Uterus (tissue), 2 donors: ENCODE results near the gene GATB.

Source experiments
- POLR2A ChIP-seq, 2 donors: fragments of 450-650 bp; IDR thresholded peaks; one replicate each; pipeline ENCODE4 v1.6.1; 2016; ENCODE audit warnings: antibody characterized with exemption in 2 of 2, mild to moderate bottlenecking in 1 of 2, moderate library complexity in 1 of 2
- TF ChIP-seq, protein P1 (sequence below), 4 experiments: fragments of 200-600 bp in 2 of 4; fragments of 450-650 bp in 2 of 4; sonication (generic) in 2 of 4; IDR thresholded peaks; one replicate each; pipeline ENCODE4 v1.5.1; 2016 to 2019; ENCODE audit warnings: antibody characterized with exemption in 4 of 4, mild to moderate bottlenecking in 2 of 4, moderate library complexity in 1 of 4

DNA sequence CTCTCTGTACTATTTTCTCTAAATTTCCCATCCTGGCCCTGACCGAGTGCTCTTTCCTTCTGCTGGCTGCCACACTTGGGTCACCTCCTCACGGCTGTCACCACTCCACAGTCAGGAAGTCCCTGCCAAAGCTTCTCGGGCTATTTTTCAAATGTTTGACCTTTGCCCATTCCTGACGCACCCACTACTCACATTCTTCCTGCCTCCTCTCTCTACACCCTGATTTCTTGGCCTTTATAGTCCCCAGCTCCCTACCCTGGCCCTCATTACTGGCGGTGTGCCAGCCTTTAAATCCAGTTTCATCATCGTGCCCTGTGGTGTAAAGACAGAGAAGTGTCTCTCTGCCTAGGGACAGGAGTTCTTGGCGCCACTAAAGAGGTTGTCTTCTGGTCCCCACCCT, 46.4 kb upstream of the GATB start:
- no peak for TF ChIP-seq POLR2A (IDR thresholded peaks at IDR 0.05)
- TF ChIP-seq, protein P1, sequence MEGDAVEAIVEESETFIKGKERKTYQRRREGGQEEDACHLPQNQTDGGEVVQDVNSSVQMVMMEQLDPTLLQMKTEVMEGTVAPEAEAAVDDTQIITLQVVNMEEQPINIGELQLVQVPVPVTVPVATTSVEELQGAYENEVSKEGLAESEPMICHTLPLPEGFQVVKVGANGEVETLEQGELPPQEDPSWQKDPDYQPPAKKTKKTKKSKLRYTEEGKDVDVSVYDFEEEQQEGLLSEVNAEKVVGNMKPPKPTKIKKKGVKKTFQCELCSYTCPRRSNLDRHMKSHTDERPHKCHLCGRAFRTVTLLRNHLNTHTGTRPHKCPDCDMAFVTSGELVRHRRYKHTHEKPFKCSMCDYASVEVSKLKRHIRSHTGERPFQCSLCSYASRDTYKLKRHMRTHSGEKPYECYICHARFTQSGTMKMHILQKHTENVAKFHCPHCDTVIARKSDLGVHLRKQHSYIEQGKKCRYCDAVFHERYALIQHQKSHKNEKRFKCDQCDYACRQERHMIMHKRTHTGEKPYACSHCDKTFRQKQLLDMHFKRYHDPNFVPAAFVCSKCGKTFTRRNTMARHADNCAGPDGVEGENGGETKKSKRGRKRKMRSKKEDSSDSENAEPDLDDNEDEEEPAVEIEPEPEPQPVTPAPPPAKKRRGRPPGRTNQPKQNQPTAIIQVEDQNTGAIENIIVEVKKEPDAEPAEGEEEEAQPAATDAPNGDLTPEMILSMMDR (IDR thresholded peaks at IDR 0.05), result no peak
